ENCODE measurements around the gene NUP93.

NUP93 gene

GRCh38 chr16:56841659-56842058 lies 111.7 kb downstream of the NUP93 start:
- no peak for TF ChIP-seq JUND (IDR thresholded peaks at IDR 0.05; ENCODE audit: low read depth)
- in situ Hi-C loops (cut with HindIII; ENCODE audit: low pct_unique_long_range_greater_than_20kb, low sequenced_read_pairs): no loop called here
- no peak for DNase-seq (ENCODE audit: low read depth in 1 of 2, low spot score in 1 of 2)

GRCh38 chr16:56842133-56842532 lies 112.2 kb downstream of the NUP93 start:
- no peak for DNase-seq (ENCODE audit: low read depth in 1 of 2, low spot score in 1 of 2)
- TF ChIP-seq JUND (IDR thresholded peaks at IDR 0.05; ENCODE audit: low read depth): no peak
- in situ Hi-C loops (cut with HindIII; ENCODE audit: low pct_unique_long_range_greater_than_20kb, low sequenced_read_pairs): no loop called here

GRCh38 chr16:56844056-56844455 lies 114.1 kb downstream of the NUP93 start:
- DNase-seq (ENCODE audit: low read depth in 1 of 2, low spot score in 1 of 2): no peak
- in situ Hi-C loops (cut with HindIII; ENCODE audit: low pct_unique_long_range_greater_than_20kb, low sequenced_read_pairs): no loop called here
- no peak for TF ChIP-seq JUND (IDR thresholded peaks at IDR 0.05; ENCODE audit: low read depth)

- in situ Hi-C loops (cut with HindIII; ENCODE audit: low pct_unique_long_range_greater_than_20kb, low sequenced_read_pairs): no loop called here
- TF ChIP-seq JUND (IDR thresholded peaks at IDR 0.05; ENCODE audit: low read depth): no peak
- no peak for DNase-seq (ENCODE audit: low read depth in 1 of 2, low spot score in 1 of 2)
Measured at GRCh38 chr16:56847173-56847910, 117.4 kb downstream of the NUP93 start.

GRCh38 chr16:56848029-56848936 lies 118.4 kb downstream of the NUP93 start:
- no peak for TF ChIP-seq JUND (IDR thresholded peaks at IDR 0.05; ENCODE audit: low read depth)
- in situ Hi-C loops (cut with HindIII; ENCODE audit: low pct_unique_long_range_greater_than_20kb, low sequenced_read_pairs): no loop called here
- no peak for DNase-seq (ENCODE audit: low read depth in 1 of 2, low spot score in 1 of 2)

- DNase-seq (ENCODE audit: low read depth in 1 of 2, low spot score in 1 of 2): no peak
- no peak for TF ChIP-seq JUND (IDR thresholded peaks at IDR 0.05; ENCODE audit: low read depth)
- in situ Hi-C loops (cut with HindIII; ENCODE audit: low pct_unique_long_range_greater_than_20kb, low sequenced_read_pairs): no loop called here
Measured at GRCh38 chr16:56848955-56849689, 119.2 kb downstream of the NUP93 start.

- no peak for DNase-seq (ENCODE audit: low read depth in 1 of 2, low spot score in 1 of 2)
Measured at GRCh38 chr16:56849690-56850680, 120.1 kb downstream of the NUP93 start.

GRCh38 chr16:56851671-56852400 lies 121.9 kb downstream of the NUP93 start:
- no peak for TF ChIP-seq JUND (IDR thresholded peaks at IDR 0.05; ENCODE audit: low read depth)
- in situ Hi-C loops (cut with HindIII; ENCODE audit: low pct_unique_long_range_greater_than_20kb, low sequenced_read_pairs): no loop called here
- DNase-seq (ENCODE audit: low read depth in 1 of 2, low spot score in 1 of 2): peak in 1 of 2 experiments; percentile 15

More at GRCh38 chr16:56849690-56850680, 120.1 kb downstream of the NUP93 start:
- TF ChIP-seq JUND (IDR thresholded peaks at IDR 0.05; ENCODE audit: low read depth): no peak
- in situ Hi-C loops (cut with HindIII; ENCODE audit: low pct_unique_long_range_greater_than_20kb, low sequenced_read_pairs): no loop called here

- in situ Hi-C loops (cut with HindIII; ENCODE audit: low pct_unique_long_range_greater_than_20kb, low sequenced_read_pairs): no loop called here
- no peak for DNase-seq (ENCODE audit: low read depth in 1 of 2, low spot score in 1 of 2)
- no peak for TF ChIP-seq JUND (IDR thresholded peaks at IDR 0.05; ENCODE audit: low read depth)
Measured at GRCh38 chr16:56852401-56852730, 122.4 kb downstream of the NUP93 start.

- TF ChIP-seq JUND (IDR thresholded peaks at IDR 0.05; ENCODE audit: low read depth): no peak
- in situ Hi-C loops (cut with HindIII; ENCODE audit: low pct_unique_long_range_greater_than_20kb, low sequenced_read_pairs): no loop called here
- DNase-seq (ENCODE audit: low read depth in 1 of 2, low spot score in 1 of 2): no peak
Measured at GRCh38 chr16:56852968-56853367, 123.0 kb downstream of the NUP93 start.

- in situ Hi-C loops (cut with HindIII; ENCODE audit: low pct_unique_long_range_greater_than_20kb, low sequenced_read_pairs): no loop called here
- DNase-seq (ENCODE audit: low read depth in 1 of 2, low spot score in 1 of 2): no peak
- no peak for TF ChIP-seq JUND (IDR thresholded peaks at IDR 0.05; ENCODE audit: low read depth)
Measured at GRCh38 chr16:56855201-56855600, 125.3 kb downstream of the NUP93 start.
